ENCODE results near the gene WEE2. TPM values are rescaled to one million over a fixed set of nuclear protein-coding genes. Genes with fewer than 3 reads are reported as not detected.

The WEE2 gene
- total RNA-seq, 4 donors from 2014 or later = not detected

DNA sequence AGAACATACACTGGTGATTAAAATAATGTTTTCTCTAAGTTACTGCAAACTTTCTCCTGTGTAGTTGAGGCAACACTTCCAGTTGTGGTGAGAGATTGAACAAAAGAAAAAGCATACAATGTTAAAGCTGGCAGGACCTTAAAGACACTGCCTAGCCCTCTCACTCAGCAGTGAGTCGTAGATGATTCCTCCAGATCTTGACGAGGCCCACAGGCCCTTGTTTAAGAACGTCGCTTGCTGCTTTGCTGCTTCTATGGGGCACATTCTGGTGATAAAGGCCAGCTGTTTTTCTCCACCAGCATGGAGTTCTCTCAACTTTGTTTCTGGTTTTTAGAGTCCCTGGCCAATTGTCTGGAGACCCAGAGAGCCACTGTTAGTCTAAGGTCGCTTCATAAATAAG is 3.4 kb upstream of the WEE2 start:
- TF ChIP-seq EP300 (IDR thresholded peaks at IDR 0.05) = no peak
- TF ChIP-seq POLR2AphosphoS5 (IDR thresholded peaks at IDR 0.05) = no peak
- no peak for TF ChIP-seq POLR2A (IDR thresholded peaks at IDR 0.05)
- TF ChIP-seq, protein P1, sequence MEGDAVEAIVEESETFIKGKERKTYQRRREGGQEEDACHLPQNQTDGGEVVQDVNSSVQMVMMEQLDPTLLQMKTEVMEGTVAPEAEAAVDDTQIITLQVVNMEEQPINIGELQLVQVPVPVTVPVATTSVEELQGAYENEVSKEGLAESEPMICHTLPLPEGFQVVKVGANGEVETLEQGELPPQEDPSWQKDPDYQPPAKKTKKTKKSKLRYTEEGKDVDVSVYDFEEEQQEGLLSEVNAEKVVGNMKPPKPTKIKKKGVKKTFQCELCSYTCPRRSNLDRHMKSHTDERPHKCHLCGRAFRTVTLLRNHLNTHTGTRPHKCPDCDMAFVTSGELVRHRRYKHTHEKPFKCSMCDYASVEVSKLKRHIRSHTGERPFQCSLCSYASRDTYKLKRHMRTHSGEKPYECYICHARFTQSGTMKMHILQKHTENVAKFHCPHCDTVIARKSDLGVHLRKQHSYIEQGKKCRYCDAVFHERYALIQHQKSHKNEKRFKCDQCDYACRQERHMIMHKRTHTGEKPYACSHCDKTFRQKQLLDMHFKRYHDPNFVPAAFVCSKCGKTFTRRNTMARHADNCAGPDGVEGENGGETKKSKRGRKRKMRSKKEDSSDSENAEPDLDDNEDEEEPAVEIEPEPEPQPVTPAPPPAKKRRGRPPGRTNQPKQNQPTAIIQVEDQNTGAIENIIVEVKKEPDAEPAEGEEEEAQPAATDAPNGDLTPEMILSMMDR (IDR thresholded peaks at IDR 0.05) = no peak
- 51 to 67% methylated on average over 4 to 5 of the region's 5 CpGs for WGBS, 2 donors (ENCODE audit: low coverage in 1 of 2)
- H3K4me1 ChIP-seq = peaks cover 5 to 24% (median 9%) of the 10 kb centered on the region in 3 donors
- H3K4me3 ChIP-seq = no peak overlapping the region
- H3K36me3 ChIP-seq = no peaks in the 10 kb centered on the region
- no peaks in the 10 kb centered on the region for H3K27me3 ChIP-seq
- no peaks in the 10 kb centered on the region for H3K9me3 ChIP-seq
- no peak for ATAC-seq
- H3K27ac ChIP-seq = no peak overlapping the region

DNA sequence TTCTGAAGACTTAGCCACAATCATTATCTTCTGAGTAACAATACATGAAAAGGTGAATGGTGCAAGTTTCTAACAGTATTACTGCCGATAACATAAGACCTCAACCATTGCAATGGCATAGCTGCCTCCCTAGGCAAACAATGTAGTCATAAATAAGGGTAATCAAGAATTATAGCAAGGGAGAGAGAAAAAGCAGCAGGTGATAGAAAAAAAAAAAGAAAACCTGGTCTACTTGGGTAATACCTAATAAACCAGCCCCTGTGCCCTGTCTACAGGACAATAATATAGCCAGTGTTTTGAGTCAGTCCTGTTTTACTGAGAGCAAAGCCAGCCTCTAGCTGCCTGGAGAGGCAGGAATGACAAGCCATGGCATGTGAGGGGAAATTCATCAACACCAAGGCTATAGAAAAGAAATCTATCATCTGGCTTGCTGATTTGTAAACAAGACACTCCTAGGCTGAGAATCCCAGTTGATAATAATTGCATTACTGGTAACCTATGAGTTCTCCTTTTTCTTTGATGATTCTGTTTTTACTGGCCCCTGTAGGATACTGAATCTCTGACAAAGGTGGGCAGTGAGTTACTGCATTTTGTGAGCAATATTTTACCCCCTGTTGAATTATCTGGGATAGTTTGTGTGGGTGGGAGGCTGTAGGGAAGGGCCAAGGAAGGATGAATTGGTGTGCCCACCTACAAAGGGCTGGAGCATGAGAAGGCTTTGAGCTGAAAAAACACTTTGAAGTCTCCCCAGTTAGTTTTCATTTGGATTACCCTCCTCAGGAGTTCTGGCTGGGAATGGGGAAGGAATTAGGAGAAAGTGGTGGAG is 1.7 kb upstream of the WEE2 start:
- H3K27me3 ChIP-seq = no peaks in the 10 kb centered on the region
- no peak overlapping the region for H3K27ac ChIP-seq
- 100% methylated on average over 1 of the region's 1 CpG for WGBS, 2 donors (ENCODE audit: low coverage in 1 of 2)
- H3K9me3 ChIP-seq = no peaks in the 10 kb centered on the region
- peaks cover 5 to 11% (median 5%) of the 10 kb centered on the region in 3 donors for H3K4me1 ChIP-seq
- H3K4me3 ChIP-seq = no peak overlapping the region
- no peaks in the 10 kb centered on the region for H3K36me3 ChIP-seq
- no peak for ATAC-seq
- TF ChIP-seq POLR2A (IDR thresholded peaks at IDR 0.05) (no peak), EP300 (IDR thresholded peaks at IDR 0.05) (no peak)

DNA sequence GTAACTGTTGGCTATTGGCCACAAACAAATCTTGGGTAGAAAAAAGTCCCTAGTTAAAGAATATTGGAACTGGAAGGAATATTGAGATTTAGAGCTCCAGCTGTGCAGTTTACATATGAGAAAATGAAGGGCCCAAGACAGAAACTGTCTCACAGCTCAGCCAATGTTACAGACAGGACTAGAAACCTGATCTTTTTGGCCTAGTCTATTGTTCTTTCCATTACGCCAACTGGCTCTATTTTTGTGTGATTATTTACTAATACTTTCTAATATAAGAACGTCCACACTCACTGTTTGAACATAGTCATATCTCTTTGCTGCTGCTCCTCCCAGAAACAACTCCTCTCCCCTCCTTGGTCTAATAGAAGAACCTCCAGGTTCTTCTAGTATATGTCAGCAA is 1.2 kb downstream of the WEE2 start:
- Histone ChIP-seq H3K36me3 (no peaks in the 10 kb centered on the region), H3K27me3 (no peaks in the 10 kb centered on the region), H3K27ac (no peak overlapping the region), H3K4me3 (no peak overlapping the region), H3K9me3 (no peaks in the 10 kb centered on the region), H3K4me1 (no peaks in the 10 kb centered on the region)
- no peak for ATAC-seq
- WGBS, 2 donors (ENCODE audit: low coverage in 1 of 2) = 64 to 79% methylated on average over 2 of the region's 2 CpGs
- TF ChIP-seq POLR2A (IDR thresholded peaks at IDR 0.05) (no peak), EP300 (IDR thresholded peaks at IDR 0.05) (no peak), POLR2AphosphoS5 (IDR thresholded peaks at IDR 0.05) (no peak)
- TF ChIP-seq, protein P1 (IDR thresholded peaks at IDR 0.05) = no peak

DNA sequence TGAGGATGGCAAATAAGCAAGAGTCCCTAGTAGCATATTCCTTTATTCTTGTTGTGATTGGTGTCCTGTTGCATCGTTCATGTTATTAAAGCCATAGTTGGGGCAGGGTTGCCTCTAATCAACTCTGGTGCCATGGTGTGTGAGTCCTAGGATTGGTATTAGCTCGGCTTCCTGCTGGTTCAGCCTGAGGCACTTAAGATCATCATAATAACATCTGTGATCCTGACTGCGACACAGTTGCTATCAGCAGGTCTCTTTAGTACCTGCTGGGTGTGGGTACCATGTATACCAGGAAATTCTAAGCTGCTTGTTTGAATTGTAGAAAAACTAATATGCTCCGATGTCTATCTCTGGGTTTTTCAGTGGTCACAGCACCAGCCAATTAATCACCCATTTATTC is 1.6 kb downstream of the WEE2 start:
- Histone ChIP-seq H3K4me1 (no peaks in the 10 kb centered on the region), H3K27ac (no peak overlapping the region), H3K4me3 (no peak overlapping the region), H3K27me3 (no peaks in the 10 kb centered on the region), H3K36me3 (no peaks in the 10 kb centered on the region), H3K9me3 (no peaks in the 10 kb centered on the region)
- WGBS, 2 donors (ENCODE audit: low coverage in 1 of 2) = 92 to 96% methylated on average over 3 to 4 of the region's 4 CpGs
- no peak for TF ChIP-seq POLR2AphosphoS5 (IDR thresholded peaks at IDR 0.05)
- no peak for TF ChIP-seq POLR2A (IDR thresholded peaks at IDR 0.05)
- ATAC-seq = no peak

DNA sequence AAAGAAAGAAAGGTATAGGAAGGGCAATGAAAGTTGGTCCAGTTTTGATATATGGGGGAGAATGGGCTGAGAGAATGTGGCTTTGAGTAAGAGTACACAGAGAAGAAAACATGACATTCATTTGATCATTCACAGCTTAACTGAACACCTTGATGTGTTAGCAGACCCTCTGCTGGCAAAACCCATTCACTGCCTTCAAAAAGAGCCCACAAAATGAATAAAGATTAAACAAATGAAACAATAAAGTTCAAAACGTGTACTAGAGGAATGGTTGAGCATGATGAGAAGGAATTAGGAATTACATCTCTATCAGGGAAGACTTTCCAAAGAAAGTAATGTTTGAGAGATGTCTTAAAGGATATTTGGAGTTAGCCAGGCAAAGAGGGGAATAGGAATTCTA is 2.1 kb downstream of the WEE2 start:
- Histone ChIP-seq H3K4me3 (no peak overlapping the region), H3K9me3 (no peaks in the 10 kb centered on the region), H3K36me3 (no peaks in the 10 kb centered on the region), H3K4me1 (no peaks in the 10 kb centered on the region), H3K27ac (no peak overlapping the region), H3K27me3 (no peaks in the 10 kb centered on the region)
- TF ChIP-seq POLR2A (IDR thresholded peaks at IDR 0.05) (no peak), POLR2AphosphoS5 (IDR thresholded peaks at IDR 0.05) (no peak), EP300 (IDR thresholded peaks at IDR 0.05) (no peak)
- TF ChIP-seq, protein P1 (IDR thresholded peaks at IDR 0.05) = no peak
- 22 to 29% methylated on average over 1 of the region's 1 CpG for WGBS, 2 donors (ENCODE audit: low coverage in 1 of 2)
- ATAC-seq = no peak

DNA sequence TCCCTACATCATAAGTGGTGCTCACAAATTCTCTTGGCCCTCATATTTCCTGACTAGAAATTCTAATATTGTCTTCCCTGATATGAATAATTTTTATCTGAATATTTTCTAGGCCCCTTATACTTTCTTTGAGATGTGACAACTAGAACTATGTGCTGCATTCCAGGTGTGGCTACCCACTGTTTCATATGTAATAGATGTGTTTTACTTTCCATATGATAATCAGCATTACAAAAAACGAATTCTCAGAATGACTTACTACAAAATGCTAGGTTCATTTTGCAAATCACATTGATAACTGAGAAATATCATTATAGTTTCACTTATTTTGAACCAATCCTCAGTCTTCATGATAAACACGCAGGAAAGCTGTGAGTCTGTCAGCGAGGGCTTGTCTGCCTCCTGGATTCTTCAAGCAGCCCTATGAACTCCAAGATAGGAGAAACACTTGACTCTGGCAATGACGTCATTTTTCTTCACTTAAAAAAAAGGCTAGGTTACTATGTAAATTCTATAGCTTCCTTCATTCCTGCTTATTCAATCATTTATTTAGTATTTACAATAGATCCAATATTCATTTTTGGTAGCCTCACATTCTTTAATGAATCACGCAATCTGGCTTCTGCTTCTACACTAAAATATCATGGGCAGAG is 4.6 kb downstream of the WEE2 start:
- Histone ChIP-seq H3K36me3 (no peaks in the 10 kb centered on the region), H3K27me3 (no peaks in the 10 kb centered on the region), H3K4me3 (no peak overlapping the region), H3K9me3 (no peaks in the 10 kb centered on the region), H3K27ac (no peak overlapping the region), H3K4me1 (no peaks in the 10 kb centered on the region)
- ATAC-seq = no peak
- TF ChIP-seq POLR2AphosphoS5 (IDR thresholded peaks at IDR 0.05) (no peak), POLR2A (IDR thresholded peaks at IDR 0.05) (no peak), EP300 (IDR thresholded peaks at IDR 0.05) (no peak)
- TF ChIP-seq, protein P1 (IDR thresholded peaks at IDR 0.05) = no peak
- 87 to 92% methylated on average over 5 of the region's 5 CpGs for WGBS, 2 donors (ENCODE audit: low coverage in 1 of 2)
